Smooth muscle cell (in vitro differentiated cells): ENCODE data around the gene CDC42EP1. TPM values are rescaled to one million over a fixed set of nuclear protein-coding genes. Genes with fewer than 3 reads are reported as not detected.

ENCODE experiments used
- DNase-seq: peaks from one replicate; lab custom pipeline; 2025; ENCODE audit not compliant: unreplicated experiment; lab: John Stamatoyannopoulos, UW
- H2AFZ ChIP-seq: fragments of 200-600 bp; sonication (generic); 2 replicates; pipeline ENCODE4 v1.6.0; 2016; ENCODE audit warnings: antibody characterized with exemption, low read depth, mild to moderate bottlenecking
- H3F3A ChIP-seq: fragments of 200-600 bp; sonication (generic); 2 replicates; pipeline ENCODE4 v1.6.0; 2017; ENCODE audit warnings: antibody characterized with exemption, low read depth
- H3K27ac ChIP-seq: fragments of 200-600 bp; sonication (generic); 2 replicates; pipeline ENCODE4 v1.5.1; 2016; ENCODE audit warnings: low read depth, mild to moderate bottlenecking
- H3K27me3 ChIP-seq: fragments of 200-600 bp; sonication (generic); 2 replicates; pipeline ENCODE4 v1.6.1; 2016; ENCODE audit warnings: low read depth, mild to moderate bottlenecking
- H3K36me3 ChIP-seq: fragments of 200-600 bp; sonication (generic); 2 replicates; pipeline ENCODE4 v1.5.1; 2016; ENCODE audit warnings: low read depth
- H3K4me1 ChIP-seq: fragments of 200-600 bp; sonication (generic); 2 replicates; pipeline ENCODE4 v1.5.1; 2016; ENCODE audit warnings: low read depth
- H3K4me2 ChIP-seq: fragments of 200-600 bp; sonication (generic); 2 replicates; pipeline ENCODE4 v1.6.0; 2016; ENCODE audit warnings: mild to moderate bottlenecking
- H3K4me3 ChIP-seq: fragments of 200-600 bp; sonication (generic); 2 replicates; pipeline ENCODE4 v1.5.1; 2016; ENCODE audit warnings: mild to moderate bottlenecking
- H3K79me2 ChIP-seq: fragments of 200-600 bp; sonication (generic); 2 replicates; pipeline ENCODE4 v1.6.0; 2016; ENCODE audit warnings: low read depth, mild to moderate bottlenecking
- H3K9ac ChIP-seq: fragments of 200-600 bp; sonication (generic); 2 replicates; pipeline ENCODE4 v1.6.0; 2016; ENCODE audit warnings: low read depth
- H3K9me3 ChIP-seq: fragments of 200-600 bp; sonication (generic); replicated peaks from 2 replicates; pipeline ENCODE4 v1.5.1; 2016; ENCODE audit warnings: low read depth
- H4K20me1 ChIP-seq: fragments of 200-600 bp; sonication (generic); 2 replicates; pipeline ENCODE4 v1.6.0; 2016; ENCODE audit warnings: low read depth
- CTCF ChIP-seq: fragments of 200-600 bp; sonication (generic); IDR thresholded peaks from 2 replicates; pipeline ENCODE4 v1.5.1; 2017; ENCODE audit warnings: borderline replicate concordance, mild to moderate bottlenecking, antibody characterized with exemption; ENCODE audit not compliant: insufficient read depth, poor library complexity, severe bottlenecking
- WGBS: methylation state at CpG from one replicate; pipeline ENCODE4 v1.1.7; 2016; ENCODE audit warnings: low lambda C conversion rate; 5-methylcytosine and 5-hydroxymethylcytosine counted together
- polyA plus RNA-seq: library from polyadenylated mRNA; unstranded; fragments of >200 nt; fragmentation: Nextera tagmentation; extraction: Ambion mirVana; gene quantifications from 2 replicates; pipeline ENCODE4 v1.2.1, GENCODE V29; 2016
- total RNA-seq: library from RNA; depleted of rRNA; stranded (reverse); fragments of >200 nt; gene quantifications from 2 replicates; pipeline ENCODE4 v1.2.3, GENCODE V29; 2014

The CDC42EP1 gene
- total and polyA plus RNA-seq, 2 experiments from 2014 or later: 14.0 to 89.6 TPM

GRCh38 chr22:37610480-37611129 lies 50.3 kb downstream of the CDC42EP1 start:
- Histone ChIP-seq H3K9ac (no peak overlapping the region), H3K4me3 (no peak overlapping the region)
- 95% methylated on average over 15 of the region's 15 CpGs for WGBS

GRCh38 chr22:37611207-37611606 lies 50.9 kb downstream of the CDC42EP1 start:
- no peak overlapping the region for H3K4me2 ChIP-seq
- no peaks in the 10 kb centered on the region for H3K36me3 ChIP-seq
- no peak for DNase-seq
- no peaks in the 10 kb centered on the region for H4K20me1 ChIP-seq
- no peak overlapping the region for H3K4me3 ChIP-seq
- H3K9me3 ChIP-seq: no peaks in the 10 kb centered on the region
- H3K9ac ChIP-seq: no peak overlapping the region
- H3K27ac ChIP-seq: no peak overlapping the region
- peaks cover 28% of the 10 kb centered on the region for H3K79me2 ChIP-seq
- TF ChIP-seq CTCF: no peak
- WGBS: 85% methylated on average over 6 of the region's 6 CpGs
- H2AFZ ChIP-seq: no peak overlapping the region
- no peaks in the 10 kb centered on the region for H3K27me3 ChIP-seq
- peaks cover 8% of the 10 kb centered on the region for H3K4me1 ChIP-seq
- H3F3A ChIP-seq: peaks cover 2% of the 10 kb centered on the region

More at GRCh38 chr22:37610480-37611129, 50.3 kb downstream of the CDC42EP1 start:
- Histone ChIP-seq H4K20me1 (no peaks in the 10 kb centered on the region), H3K27ac (no peak overlapping the region), H2AFZ (no peak overlapping the region), H3F3A (peaks cover 2% of the 10 kb centered on the region), H3K36me3 (no peaks in the 10 kb centered on the region), H3K79me2 (peaks cover 28% of the 10 kb centered on the region), H3K4me1 (peaks cover 8% of the 10 kb centered on the region), H3K9me3 (no peaks in the 10 kb centered on the region), H3K27me3 (no peaks in the 10 kb centered on the region), H3K4me2 (no peak overlapping the region)
- no peak for TF ChIP-seq CTCF
- no peak for DNase-seq

GRCh38 chr22:37616201-37617083 lies 56.2 kb downstream of the CDC42EP1 start:
- Histone ChIP-seq H3K27ac (no peak overlapping the region), H3K9ac (no peak overlapping the region), H3K4me1 (no peaks in the 10 kb centered on the region), H3K4me2 (no peak overlapping the region), H3F3A (no peaks in the 10 kb centered on the region), H2AFZ (no peak overlapping the region), H3K79me2 (peaks cover 4% of the 10 kb centered on the region), H3K36me3 (no peaks in the 10 kb centered on the region), H4K20me1 (no peaks in the 10 kb centered on the region), H3K9me3 (no peaks in the 10 kb centered on the region), H3K4me3 (no peak overlapping the region), H3K27me3 (no peaks in the 10 kb centered on the region)
- DNase-seq: no peak
- 97% methylated on average over 27 of the region's 27 CpGs for WGBS
- TF ChIP-seq CTCF: no peak
